Measurements from ENCODE around the gene EIPR1. TPM values are rescaled to one million over a fixed set of nuclear protein-coding genes. Genes with fewer than 3 reads are reported as not detected.

The EIPR1 gene
- total RNA-seq, 1 experiment from 2014 or later = 27.8 TPM

DNA sequence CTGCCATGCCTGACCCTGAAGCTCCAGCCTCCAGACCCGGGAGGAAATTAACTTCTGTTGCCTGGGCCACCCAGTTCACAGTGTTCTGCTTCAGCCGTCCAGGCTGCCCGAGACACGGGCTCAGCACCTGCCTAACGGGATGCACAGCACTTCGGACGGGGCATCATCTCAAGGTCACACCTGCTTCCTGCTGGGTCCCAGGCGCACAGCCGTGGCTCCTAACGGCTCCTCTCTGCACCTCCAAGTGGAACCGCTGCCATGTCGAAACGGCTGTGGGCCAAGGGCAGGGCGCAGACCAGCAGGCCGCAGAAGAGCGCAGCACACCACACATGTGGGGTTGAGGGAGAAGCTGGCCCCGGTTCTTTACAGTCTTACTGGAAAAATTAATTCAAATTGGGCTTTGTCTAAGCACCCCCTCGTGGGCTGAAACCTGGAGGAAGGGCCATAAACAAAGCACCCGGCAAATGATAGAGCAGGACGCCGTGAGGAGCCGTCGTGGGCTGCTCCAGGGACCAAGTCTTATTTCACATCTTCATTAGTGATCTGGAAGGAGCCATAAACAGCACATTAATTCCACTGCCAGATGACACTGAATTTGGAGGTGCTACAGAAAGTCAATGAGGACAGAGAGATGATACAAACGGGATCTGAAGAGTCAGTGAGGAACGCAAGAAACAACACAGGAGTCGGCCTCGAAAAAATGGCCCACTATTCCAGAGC lies 59.6 kb downstream of the EIPR1 start:
- Histone ChIP-seq H3K18ac (ENCODE audit: insufficient read length, low read depth, low read length) (no peak overlapping the region), H3K14ac (ENCODE audit: insufficient read depth, low read length) (no peak overlapping the region), H2AFZ (ENCODE audit: low read length) (no peak overlapping the region), H2BK20ac (ENCODE audit: low read depth, low read length, poor library complexity, severe bottlenecking) (no peak overlapping the region), H2BK5ac (ENCODE audit: insufficient read length, low read length) (no peak overlapping the region), H3K9ac (ENCODE audit: extremely low read depth, insufficient read length, low read length) (no peak overlapping the region), H3K9me3 (ENCODE audit: control insufficient read depth, low read depth, low read length) (no peaks in the 10 kb centered on the region), H3T11ph (ENCODE audit: low read length) (no peak overlapping the region), H3K79me1 (ENCODE audit: insufficient read depth, low read depth, low read length, poor library complexity, severe bottlenecking) (peaks cover 4% of the 10 kb centered on the region), H2BK12ac (ENCODE audit: insufficient read length, low read depth, low read length) (no peak overlapping the region), H4K20me1 (ENCODE audit: control insufficient read depth, insufficient read depth, insufficient read length) (no peaks in the 10 kb centered on the region), H2AK5ac (ENCODE audit: insufficient read length, low read length) (no peak overlapping the region), H4K8ac (replicated peaks; ENCODE audit: insufficient read length, low read depth, low read length) (no peak overlapping the region), H3K56ac (ENCODE audit: insufficient read length, low read depth, low read length) (no peak overlapping the region), H3K79me2 (ENCODE audit: insufficient read depth, low read length) (peaks cover 2% of the 10 kb centered on the region; the same call in 1 of the 2 replicates), H3K27ac (ENCODE audit: insufficient read length, low read depth, low read length) (no peak overlapping the region), H2BK120ac (ENCODE audit: low read depth, low read length, poor library complexity, severe bottlenecking) (no peak overlapping the region), H3K4me2 (ENCODE audit: insufficient read depth, insufficient read length, low read length) (no peak overlapping the region), H3K4ac (ENCODE audit: low read depth, low read length) (no peak overlapping the region), H3K4me1 (ENCODE audit: insufficient read depth, low read length) (0 out of 2 replicates have a peak, but pooled peaks cover 4% of the 10 kb centered on the region), H3K23me2 (ENCODE audit: insufficient read length, low read depth, low read length, poor library complexity, severe bottlenecking) (no peaks in the 10 kb centered on the region), H4K5ac (ENCODE audit: insufficient read length, low read depth, low read length) (no peak overlapping the region), H2BK15ac (ENCODE audit: low read depth, low read length) (no peak overlapping the region), H3K23ac (ENCODE audit: insufficient read length, low read depth, low read length) (no peak overlapping the region), H3K27me3 (ENCODE audit: insufficient read depth, low read length) (no peaks in the 10 kb centered on the region), H4K91ac (ENCODE audit: insufficient read length, low read depth, low read length) (no peak overlapping the region)
- no peak for DNase-seq
- no CpG with 5 or more reads among the region's 27 CpGs for WGBS (ENCODE audit: extremely low coverage, insufficient read length, low lambda C conversion rate)
- Mint-ChIP-seq H3K36me3 (ENCODE audit: insufficient read depth in 1 of 3, low read depth in 3 of 3) (peaks cover 6 to 19% (median 13%) of the 10 kb centered on the region in 3 experiments), H3K9me3 (no peaks in the 10 kb centered on the region; a peak in 2 of 5 replicates), H3K4me3 (no peak overlapping the region), H3K27ac (peak overlapping the region in 1 of 3 experiments; percentile 88; a peak in 2 of 7 replicates), H3K27me3 (ENCODE audit: low read depth) (no peaks in the 10 kb centered on the region), H3K4me1 (peaks cover 19 to 30% of the 10 kb centered on the region in 2 experiments)
- TF ChIP-seq, protein P1, sequence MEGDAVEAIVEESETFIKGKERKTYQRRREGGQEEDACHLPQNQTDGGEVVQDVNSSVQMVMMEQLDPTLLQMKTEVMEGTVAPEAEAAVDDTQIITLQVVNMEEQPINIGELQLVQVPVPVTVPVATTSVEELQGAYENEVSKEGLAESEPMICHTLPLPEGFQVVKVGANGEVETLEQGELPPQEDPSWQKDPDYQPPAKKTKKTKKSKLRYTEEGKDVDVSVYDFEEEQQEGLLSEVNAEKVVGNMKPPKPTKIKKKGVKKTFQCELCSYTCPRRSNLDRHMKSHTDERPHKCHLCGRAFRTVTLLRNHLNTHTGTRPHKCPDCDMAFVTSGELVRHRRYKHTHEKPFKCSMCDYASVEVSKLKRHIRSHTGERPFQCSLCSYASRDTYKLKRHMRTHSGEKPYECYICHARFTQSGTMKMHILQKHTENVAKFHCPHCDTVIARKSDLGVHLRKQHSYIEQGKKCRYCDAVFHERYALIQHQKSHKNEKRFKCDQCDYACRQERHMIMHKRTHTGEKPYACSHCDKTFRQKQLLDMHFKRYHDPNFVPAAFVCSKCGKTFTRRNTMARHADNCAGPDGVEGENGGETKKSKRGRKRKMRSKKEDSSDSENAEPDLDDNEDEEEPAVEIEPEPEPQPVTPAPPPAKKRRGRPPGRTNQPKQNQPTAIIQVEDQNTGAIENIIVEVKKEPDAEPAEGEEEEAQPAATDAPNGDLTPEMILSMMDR (conservative IDR thresholded peaks at IDR 0.05) = no peak
